HL-60/S4 treated with phorbol 12-myristate 13-acetate at 8.2 ng/mL for 4 days and 3 days (cell line): ENCODE data around the gene KCNK10.

Experiments
- in situ Hi-C: fragments of 300-500 bp; cut with MboI; formaldehyde crosslinking; loops from 2 replicates; pipeline ENCODE4 v1.15.0; 2022; ENCODE audit warnings: low sequenced_read_pairs

The KCNK10 gene

DNA sequence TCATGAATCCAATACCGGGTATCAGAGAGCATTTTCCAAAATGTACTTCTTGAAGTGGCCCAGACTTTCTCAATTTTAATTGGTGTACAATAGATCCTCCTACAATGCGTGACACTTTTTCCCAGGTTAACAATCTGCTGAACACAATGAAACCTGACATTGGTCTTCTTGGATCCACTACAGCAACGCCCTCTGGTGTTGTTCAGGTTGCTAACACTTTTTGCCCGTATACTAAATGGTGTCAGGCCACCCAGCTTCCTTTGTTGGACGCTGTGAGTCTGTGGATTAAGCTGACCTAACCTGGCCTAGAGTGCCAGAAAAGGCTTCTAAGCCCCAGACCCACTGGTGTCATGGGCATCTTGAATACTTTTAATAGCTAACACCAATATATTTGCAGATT is 89.2 kb downstream of the KCNK10 start:
- in situ Hi-C loops: no loop called here

DNA sequence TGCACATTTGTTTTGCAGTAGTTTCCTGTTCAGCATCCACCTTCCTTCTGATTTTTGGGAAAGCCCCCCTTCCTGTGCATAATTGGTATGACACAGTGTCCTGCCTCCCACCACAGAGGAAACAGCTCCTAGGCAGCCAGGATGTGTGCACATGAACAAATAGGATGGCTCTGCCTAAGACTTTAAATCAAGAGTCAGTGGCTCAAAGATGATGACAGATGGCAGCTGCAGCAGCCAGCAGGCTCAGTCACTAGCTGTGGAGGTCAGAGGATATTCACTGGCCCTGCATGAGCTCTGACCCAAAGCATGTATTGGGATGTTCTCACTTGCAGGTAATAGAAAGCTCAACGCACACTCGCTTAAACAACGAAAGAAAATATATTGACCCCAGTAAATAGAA is 90.3 kb downstream of the KCNK10 start:
- in situ Hi-C loops: no loop called here

DNA sequence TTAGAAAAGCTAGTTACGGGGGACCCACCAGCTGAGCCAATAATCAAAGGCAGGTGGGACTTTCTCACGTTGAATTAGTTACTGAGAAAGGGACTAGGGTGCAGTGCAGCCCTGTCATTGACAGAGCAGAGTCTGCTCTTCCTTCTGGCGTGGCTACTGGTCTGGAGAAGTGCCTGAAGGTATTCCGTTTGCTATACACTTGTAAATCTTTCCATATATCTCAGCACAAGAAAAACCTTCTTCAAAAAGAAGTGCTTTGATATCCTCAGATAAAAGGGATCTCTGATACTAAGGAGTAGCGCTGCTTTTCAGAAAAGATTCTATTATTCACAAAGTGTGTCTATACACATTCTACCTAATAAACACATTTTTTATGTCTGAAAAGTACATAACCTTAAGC is 91.5 kb downstream of the KCNK10 start:
- in situ Hi-C loops: no loop called here

DNA sequence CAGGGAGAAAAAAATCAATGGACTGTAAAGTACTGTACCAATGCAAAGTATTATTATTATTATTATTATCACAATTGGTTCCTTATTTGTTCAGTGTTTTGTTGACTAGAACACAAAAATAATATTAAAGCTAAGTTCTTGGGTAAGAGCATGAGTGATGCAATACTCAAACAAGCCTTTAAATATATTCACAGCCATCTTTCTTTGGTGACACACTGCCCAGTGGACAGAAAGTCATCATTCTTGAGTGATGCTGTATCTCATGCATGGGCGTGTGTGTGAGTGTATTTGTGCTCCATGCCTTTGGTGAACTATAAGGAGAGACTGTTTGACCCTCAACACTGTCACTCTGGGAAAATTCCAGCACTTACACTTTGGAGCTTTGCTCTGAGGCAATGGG is 93.6 kb downstream of the KCNK10 start:
- in situ Hi-C loops: no loop called here

DNA sequence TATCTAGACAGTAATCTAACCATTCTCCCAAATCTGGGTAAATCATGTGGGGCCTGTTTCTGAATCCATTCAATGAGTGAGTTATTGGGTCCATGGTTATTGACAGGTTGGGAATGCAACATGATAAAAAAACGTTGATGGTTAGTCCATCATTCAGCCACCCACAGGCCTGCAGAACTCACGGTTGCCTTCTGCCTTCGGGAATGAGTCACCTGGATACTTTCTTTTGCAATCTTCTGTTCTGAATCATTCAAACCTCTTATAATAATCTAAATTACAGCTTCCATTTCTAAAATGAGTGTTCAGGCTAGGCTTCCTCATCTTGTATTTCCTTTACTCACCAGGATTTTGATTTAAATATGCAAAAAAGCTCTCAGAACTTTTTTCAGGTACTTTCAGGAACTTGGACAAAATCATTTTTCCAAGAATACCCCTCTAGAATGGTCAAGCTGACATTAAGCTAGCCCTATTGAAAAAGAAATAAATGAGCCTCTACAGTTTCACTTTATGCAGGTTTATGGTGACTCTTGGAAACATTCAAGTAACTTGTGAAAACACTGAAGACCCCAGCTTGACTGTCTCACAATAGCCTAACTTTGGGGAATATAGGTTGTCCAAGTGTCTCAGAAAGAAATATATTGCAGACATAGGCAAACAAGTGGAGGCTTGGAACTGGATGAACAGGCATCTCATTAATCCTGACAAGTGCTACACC is 94.4 kb downstream of the KCNK10 start:
- in situ Hi-C loops: no loop called here

DNA sequence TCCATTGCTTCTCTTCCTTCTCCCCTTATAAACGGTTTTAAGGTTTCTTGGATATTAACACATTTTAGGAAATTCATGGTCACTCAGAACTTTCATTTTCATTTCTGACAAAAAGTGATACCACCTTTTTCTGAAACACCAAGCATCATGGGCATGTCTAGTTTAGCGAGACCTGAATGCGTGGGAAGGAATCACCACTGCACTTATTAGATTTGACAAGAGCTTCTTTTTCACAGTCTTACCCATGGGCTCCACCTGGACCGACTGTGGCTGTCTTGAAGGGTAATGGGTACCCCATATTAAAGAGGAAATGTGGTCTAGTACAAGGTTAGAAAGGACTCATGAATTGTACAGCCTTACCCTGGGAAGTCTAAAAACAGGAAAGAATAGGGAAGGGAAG is 95.4 kb downstream of the KCNK10 start:
- in situ Hi-C loops: no loop called here

DNA sequence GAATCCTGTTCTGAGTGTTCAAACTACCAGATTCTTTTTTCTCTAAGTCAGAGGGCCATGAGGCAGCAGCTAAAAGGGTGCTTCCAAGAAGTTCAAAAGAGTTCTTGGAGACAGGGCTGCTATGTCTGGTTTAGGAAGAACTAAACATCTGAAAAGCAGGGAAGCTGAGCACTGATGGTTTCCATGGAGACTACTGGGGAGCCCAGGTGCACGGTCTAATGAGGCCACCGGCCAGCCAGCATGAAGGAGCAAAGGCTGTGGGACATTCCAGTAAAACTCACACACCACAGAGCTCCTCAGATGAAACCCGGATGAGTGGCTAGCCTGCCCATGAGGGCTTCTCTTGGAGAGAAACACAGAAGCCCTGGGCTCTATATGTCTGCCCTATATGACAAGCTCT is 97.3 kb downstream of the KCNK10 start:
- in situ Hi-C loops: no loop called here

DNA sequence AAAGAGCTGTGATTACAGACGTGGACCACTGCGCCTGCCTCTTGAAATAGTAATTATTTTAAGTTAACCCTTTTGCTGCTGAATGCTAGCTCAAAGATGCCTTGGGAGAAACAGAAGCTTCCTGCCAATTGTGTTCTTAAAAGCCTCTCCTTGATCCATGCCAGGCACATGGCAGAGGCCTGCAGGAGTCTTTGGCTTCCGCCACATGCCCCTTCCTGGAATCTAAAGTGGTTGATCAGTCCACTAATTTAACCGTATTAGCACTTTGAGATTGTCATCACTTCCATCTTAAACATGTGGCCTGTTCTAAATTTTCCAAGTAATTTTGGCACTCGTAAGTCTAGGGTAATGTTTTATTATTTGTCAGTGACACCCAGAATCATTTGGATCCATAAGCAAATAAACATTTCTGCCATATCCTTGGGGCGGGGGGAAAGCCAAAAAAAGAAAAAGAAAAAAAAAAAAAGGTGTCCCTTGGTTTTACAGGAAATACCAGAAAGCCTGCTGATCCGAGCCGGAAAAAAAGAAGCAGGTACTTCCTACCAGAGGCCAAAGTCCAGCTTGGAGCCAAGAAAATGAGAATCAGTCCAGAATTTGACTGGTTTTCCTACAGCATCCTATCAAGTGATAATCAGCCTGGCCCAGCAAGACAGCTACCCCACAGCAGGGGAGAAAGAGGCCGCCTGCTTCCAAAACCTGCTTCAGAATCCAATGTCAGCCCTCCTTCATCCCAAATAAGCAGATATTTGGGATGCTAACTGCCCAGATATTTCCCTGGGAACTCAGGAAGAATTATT is 104.8 kb downstream of the KCNK10 start:
- in situ Hi-C loops: no loop called here

DNA sequence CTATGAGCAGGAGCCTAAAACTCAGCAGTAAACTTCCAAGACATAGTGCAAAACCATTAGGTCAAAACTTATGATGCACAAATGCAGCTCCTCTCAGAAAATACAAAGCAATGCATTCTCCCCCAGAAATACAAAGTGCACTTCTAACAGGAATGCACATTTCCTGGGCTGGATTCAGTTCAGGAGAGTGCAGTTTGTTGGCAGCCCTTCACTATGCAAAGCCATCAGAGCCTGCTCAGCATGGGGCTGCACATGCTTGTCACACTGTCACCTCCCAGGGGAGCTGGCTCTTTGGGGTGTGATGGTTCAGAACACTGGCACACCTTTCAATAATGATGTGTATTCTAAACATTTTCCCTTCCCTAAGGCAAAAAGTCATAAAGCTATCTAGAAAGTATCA is 110.4 kb downstream of the KCNK10 start:
- in situ Hi-C loops: no loop called here

DNA sequence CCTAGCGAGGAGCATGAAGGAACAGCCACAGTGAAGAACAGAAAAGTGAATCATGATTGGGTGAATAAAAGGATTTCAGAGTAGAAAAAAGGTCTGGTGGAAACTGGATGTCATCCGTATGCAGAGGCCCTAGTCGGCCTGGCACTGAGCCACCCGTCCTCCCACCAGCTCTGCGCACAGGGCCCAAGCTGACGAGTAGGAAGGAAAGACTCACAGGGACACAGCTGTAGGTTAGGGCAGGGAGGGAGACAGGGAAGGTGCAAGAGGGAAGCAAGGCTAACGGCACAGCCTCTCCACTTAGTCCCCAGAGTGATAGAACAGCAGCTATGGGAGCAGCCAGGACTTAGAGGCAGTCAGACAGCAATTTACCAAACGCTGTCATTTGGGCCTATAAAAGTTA is 112.6 kb downstream of the KCNK10 start:
- in situ Hi-C loops: no loop called here

DNA sequence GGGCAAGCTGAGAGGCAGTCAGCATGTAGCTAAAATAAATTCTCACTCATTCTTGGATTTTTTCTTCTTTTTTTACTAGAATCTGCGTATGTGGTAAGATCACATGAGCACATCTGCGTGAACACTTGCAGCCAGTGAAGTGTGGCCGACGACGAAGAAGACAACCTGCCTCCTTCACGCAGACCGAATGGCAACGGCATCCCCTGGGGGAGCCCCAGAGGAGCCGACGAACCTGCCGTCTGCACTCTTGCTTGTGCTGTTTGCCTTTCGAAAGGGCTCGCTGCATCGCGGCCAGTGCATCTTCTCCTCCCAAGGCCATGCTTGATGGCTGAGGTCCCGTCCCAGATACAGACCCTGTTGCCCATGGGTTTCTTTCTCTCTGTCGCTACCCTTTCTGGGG is 113.8 kb downstream of the KCNK10 start:
- in situ Hi-C loops: no loop called here

DNA sequence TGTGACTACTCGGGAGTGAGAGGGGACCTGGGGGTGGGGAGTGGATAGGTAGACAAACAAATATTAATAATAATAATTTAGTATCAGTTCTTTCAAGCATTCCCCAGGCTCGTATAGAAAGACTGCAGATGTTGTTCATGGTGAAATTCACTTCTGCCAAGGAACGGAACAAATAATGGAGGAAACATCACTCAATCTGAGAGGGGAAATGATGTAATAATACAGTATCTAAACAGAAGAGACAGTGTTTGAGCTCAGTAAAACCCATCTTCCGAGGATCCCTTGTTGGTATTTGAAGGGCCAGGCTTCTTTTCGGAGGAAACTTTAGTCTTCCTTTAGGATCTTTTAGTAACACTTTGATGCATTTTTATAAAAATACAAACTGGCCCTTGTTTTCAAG is 114.2 kb downstream of the KCNK10 start:
- in situ Hi-C loops: no loop called here

DNA sequence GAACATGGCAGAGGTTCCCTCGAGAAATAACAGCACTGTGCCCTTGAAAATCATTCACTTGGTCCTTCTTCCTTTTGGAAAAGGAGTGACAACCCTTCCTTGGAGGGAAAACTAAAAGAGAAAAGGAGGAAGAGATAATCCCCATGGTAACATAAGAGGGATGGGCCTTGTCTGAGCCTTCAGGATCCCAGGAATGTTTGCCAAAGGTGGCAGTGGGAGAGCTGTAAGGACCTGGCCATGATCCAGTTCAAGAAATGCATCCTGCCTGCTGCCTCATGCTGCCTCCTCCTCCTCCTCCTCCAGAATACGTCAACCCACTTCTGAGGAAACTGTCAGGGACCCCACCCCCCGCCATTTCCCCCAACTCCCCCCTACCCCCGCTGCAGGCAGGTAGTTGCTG is 118.8 kb downstream of the KCNK10 start:
- in situ Hi-C loops: no loop called here

DNA sequence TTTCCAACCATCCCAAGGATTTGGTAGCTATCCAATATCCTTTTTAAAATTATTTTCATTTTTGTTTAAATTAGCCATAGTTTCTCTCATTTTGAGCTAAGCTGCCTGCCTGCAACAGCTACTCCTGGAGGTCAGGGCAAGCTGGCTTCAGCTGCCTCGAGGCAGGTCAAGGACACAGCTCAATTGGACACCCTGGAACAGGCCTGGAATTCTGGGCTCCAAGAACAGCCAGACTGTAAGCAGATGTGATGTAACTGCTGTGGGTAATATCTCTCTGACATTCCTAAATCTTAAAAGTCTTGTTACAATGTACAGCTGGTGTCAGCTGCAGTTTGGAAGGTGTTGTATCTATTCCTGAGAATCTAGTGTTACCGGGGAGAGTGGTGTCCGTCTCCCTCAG is 119.8 kb downstream of the KCNK10 start:
- in situ Hi-C loops: no loop called here

DNA sequence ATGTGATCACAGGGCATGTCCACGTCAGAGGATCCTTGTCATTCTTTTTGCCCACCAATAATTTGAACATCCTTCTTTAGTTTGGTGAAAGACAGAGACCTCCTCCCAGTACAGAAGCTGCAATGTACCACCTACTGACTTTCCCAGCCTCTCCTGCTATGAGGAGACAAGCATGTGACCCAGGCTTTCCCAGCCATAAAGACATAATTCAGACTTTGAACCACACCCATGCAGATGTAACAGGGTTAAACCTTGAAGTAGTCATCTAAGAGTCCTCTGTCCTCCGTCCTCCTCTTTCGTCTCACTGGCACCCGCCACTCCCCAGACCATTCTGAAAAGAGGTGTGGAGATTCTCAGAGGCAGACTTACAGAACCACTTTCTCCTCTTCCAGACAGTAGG is 120.8 kb downstream of the KCNK10 start:
- in situ Hi-C loops: no loop called here

DNA sequence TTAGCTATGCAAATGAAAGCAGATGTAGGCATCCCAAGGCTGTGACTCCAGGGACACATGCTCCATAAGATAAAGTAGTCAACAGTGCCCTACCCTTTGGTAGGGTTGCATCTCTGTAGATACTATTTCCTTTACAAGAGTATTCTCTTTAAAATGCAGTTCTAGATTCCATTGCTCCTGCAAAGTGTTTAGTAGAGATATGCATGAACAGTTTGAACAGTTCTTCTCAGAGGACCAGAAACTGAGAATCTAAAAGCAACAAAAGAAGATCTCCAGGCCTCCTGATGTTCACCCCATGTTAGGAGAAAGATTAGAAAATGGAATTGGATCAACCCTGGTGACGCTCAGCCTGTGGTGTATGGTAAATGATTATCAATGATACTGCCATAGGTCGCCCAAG is 121.2 kb downstream of the KCNK10 start:
- in situ Hi-C loops: no loop called here

DNA sequence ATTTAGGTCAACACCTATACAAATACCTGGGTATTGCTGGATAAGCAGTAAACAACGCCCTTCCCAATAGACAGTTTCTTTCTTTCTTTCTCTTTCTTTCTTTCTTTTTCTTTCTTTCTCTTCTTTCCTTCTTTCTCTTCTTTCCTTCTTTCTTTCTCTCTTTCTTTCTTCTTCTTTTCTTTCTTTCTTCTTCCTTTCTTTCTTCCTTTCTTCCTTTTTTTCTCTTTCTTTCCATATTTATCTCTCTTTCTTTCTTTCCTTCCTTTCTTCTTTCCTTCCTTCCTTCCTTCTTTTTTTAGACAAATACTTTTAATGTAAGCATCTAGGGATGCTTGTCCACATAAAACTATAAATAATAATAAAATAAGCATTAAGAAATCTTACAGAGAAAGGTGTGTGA is 123.2 kb downstream of the KCNK10 start:
- in situ Hi-C loops: no loop called here

DNA sequence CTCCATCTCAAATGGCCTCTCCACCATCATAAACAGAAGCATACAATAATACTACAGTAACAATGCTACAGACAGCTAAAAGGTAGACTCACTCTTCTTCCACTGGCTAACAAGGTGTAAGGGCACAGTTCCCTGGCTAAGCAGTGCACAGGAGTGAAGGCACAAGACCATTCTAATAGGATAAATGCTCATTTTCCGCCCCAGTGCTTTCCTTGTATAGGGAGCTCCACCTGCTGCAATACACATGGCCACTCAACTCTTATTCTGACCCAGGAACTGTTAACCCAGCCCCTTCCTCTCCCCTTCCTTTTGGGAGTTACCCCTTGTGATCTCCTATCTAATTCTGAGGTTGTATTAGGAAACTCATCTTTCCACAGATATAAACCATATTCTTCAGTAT is 124.6 kb downstream of the KCNK10 start:
- in situ Hi-C loops: no loop called here

DNA sequence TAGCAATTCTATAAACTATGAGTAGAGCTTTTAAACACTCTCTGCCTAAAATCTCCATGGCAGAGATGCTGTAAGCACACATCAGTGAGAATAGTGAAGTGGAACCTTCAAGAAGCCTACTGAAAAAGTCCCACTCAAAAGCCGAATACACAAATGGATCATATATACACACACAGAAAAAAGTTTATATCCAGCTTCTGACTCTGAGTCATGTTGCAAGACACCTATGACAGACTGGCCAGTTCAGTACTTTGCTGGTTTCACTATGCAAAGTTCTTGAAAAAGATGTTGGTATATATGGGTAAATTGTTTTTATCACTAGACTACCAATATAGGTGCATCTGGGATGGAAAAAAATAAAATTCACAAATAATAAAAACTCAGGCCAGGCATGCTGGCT is 126.1 kb downstream of the KCNK10 start:
- in situ Hi-C loops: no loop called here

DNA sequence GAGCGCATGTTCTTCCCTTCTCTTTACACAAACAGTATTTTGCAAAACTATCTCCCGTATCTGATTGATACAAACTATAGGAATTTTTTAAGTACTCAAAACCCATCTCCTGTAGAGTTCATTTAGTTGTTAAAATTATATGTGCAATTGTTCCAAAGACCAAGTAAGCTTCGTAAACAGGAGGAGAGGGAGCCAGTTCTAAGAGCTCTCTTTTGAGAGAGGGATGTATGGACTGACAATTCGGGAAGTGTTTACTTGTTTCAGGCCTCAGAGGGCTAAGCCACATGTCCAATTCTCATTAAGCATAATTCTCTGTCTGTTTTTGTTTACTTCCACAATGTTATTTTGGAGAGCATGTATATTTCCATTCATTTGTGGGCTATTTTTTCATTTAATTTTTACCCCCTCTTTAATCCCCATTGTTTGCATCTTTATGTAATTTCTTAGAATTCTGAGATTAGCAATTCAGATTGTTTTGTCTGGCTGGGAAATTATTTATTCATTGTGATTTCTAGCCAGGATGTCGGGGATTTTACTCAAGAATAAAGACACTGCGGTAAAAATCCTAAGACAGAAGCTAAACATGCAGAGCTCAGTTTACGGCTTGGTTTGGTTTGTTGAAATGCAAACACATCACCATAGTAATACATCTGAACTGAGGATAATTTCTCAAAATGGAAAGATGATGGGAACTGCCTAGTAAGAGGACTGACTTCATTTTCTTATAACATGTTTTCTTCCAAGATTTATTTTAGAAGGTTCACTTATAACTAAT is 126.8 kb downstream of the KCNK10 start:
- in situ Hi-C loops: no loop called here

DNA sequence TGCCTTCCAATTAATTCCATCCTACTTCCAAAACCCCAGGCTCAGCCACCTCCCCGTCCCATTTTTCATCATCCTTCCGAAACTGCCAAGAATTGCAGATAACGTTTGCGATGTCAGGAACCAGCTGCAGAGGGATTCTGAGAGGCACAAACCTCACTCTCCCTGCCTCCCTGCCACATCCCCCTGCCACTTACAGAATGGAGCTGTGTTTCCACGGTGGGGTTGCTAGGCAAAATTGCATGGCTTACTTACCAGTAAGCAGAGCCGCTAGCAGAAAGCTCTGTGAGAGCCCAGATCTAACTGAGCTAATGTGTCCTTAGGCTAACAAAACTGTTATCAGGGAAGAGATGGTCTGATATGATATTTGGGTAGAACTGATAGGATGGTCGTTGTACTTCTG is 127.4 kb downstream of the KCNK10 start:
- in situ Hi-C loops: no loop called here

DNA sequence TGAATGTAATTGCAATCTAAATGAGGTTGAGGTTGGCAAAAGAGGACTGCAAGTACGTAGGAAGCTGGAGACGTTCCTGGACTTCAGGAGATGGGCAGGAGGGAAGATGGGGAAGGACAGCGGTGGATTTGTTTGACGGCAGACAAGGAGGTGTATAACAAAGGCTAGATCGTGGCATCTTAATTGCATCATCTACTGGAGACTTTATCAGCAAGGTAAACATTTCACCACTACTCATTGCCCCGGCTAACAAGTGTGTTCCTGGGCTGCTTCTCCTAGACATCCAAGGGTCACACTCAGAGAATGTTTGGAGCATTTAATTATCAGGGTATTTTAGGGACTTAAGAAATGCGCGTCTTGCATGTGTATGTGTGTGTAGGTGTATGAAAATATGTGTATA is 128.5 kb downstream of the KCNK10 start:
- in situ Hi-C loops: no loop called here
